Activated T-cell treated with anti-CD3 and anti-CD28 coated beads for 4 hours (primary cell): ENCODE measurements around the gene SH3RF1.

Source experiments
- DNase-seq: peaks from one replicate; pipeline ENCODE4 v3.0.0-alpha.2; 2020

Gene SH3RF1

DNA sequence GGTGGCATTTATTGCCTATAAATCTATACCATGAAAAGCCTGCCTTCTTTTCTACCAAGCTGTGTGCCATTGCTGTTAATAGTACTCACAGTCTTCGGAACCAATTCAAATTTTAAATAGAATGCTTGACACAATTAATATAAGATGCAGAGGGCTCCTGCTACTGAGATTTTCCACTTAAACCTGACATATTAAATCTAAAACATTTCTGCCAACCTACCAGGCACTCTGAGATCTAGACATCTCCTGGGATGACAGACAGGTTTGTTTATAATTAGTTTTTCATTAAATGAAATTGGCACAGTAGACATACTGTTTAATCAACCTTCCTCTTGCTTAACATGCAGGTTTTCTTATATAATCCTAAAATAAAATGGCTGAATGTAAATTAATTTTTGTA is 143.4 kb downstream of the SH3RF1 start:
- no peak for DNase-seq

- no peak for DNase-seq
Observed at GRCh38 chr4:169124661-169125060, 146.1 kb downstream of the SH3RF1 start.

- no peak for DNase-seq
Observed at GRCh38 chr4:169122422-169122821, 148.3 kb downstream of the SH3RF1 start.

- DNase-seq = no peak
Observed at GRCh38 chr4:169121861-169122382, 148.8 kb downstream of the SH3RF1 start.

DNA sequence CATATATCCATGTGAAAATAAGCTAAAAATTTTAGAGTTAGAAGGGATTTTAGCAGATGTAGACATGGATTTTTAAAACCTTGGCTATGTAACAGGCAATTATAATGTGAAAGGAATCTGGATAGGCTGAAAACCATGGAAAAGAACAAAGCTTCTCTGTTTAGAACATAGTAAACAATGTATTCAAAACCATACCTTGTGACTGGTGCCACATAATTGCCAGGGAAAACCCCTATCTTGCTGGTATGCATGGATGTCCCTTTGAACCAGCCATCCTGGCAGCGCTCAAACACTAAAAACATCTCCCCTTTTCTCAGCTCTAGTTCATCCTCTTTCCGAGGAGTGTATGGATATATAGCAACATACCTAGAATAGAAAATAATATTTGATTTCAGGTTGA is 150.1 kb downstream of the SH3RF1 start:
- no peak for DNase-seq

- DNase-seq = no peak
Observed at GRCh38 chr4:169119536-169119935, 151.2 kb downstream of the SH3RF1 start.

- no peak for DNase-seq
Observed at GRCh38 chr4:169117591-169118081, 153.1 kb downstream of the SH3RF1 start.

DNA sequence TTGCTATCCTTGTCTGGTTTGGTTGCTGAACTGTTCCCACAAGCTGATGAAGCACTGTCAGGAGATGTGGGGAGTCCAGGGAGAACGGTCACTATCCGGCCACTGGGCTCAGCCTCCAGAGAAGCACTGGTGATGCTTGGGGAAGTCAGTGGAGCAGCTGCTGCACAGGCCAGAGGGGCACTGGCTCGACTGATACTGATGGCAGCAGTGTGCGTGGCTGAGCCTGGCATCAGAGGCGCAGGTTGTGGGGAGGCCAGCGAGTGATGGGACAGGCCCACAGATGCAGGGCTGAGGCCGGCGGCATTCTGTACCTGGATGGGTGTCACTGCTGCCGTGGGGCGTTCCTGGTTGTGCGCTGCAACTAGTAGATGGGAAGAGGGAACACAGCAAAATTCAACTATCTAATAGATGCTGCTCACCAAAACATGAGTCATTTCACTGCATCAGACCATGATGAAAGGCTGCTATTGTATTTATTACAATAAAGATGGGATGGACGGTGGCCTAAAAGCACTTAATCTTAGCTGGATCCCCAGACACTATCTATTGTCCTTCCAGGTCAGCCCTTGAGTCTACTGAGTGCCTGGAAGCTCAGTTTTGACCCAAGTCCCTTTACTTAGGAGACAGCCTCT is 154.4 kb downstream of the SH3RF1 start:
- DNase-seq = no peak

- DNase-seq = no peak
Observed at GRCh38 chr4:169115897-169116254, 154.9 kb downstream of the SH3RF1 start.

DNA sequence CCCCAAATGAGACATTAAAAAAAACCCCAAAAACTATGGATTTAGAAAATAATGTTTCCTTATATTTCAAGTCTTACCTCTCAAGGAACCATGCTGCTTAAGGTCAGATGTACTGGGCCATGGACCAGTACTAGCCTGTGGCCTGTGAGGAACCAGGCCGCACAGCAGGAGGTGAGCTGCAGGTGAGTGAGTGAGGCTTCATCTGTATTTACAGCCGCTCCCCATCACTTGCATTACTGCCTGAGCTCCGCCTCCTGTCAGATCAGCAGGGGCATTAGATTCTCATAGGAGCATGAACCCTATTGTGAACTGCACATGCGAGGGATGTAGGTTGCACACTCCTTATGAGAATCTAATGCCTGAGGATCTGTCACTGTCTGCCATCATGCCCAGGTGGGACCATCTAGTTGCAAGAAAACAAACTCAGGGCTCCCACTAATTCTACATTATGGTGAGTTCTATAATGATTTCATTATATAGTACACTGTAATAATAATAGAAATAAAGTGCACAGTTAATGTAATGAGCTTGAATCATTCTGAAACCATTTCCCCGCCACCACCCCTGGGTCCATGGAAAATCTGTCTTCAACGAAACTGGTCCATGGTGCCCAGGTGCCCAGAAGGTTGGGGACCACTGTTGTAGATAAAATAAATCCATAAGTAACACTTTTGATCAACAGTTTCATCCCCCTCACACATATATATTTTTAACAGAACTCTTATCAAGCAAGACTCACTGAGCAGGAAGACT is 155.4 kb downstream of the SH3RF1 start:
- no peak for DNase-seq

GRCh38 chr4:169114341-169114974 is 156.3 kb downstream of the SH3RF1 start:
- DNase-seq = no peak

DNA sequence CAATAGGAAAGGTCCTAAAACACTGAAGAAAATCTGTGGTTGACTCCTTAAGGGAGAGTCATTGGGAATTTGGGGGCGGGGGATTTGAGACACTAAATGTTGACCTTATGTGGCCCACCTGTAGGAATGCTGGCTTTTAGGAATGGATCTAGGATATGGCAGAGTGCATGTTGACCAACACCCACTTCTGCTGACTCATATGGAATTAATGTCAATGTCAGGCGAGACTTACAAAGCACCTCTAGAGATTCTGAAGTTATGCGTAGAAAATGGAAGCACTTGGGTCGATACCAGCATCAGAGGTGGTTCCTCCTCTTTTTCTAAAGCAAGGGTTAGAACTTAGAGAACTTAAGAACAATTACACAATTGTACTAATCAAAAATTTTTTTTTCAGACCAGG is 160.1 kb downstream of the SH3RF1 start:
- no peak for DNase-seq

DNA sequence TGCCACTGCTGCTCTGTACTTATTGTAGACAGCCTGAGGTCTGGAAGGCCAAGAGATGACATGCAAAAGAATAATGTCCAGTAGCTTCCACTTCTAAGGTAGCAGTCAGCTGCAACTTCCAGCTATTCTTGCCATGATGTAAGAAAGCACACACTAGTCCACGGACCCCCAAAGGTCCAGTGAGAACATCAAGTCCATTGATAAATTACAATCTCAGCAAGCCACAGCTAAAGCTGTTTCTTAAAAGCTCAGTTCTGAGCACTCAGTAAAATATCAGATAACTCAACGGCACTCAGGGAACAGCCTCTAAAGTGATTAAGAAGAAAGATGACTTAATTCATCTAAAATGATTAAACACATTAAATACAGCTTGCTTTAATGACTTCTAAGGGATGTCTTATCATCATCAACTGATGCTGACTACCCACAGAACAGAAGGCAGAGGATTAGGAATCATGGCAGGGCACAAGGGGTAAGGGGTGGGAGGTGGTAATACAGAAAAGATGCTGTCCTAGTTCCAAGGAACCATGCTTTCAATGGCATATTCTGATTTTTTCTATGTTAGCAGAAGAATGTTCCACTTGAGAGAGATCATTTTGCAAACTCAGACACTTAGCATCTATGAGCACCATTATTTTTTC is 161.6 kb downstream of the SH3RF1 start:
- DNase-seq = no peak

DNA sequence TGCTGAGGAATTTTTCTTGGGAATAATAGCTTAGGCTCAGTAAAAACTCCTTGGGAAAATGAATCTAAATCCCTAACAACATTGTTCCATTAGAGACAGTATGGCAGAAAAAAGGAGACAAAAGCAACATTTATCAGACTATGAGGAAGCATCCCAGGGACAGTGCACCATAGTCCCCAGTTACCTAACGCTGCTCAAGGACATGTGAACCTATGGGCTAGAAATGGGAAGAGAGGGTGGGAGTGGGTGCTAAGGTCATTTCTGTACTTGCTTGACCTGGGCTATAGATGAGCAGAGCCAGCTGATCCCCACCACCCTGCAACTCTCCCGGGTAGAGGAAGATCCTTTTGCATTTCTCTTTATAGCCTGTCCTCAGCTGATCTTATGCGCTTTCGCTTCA is 162.5 kb downstream of the SH3RF1 start:
- DNase-seq = no peak

- no peak for DNase-seq
Observed at GRCh38 chr4:169107528-169107927, 163.2 kb downstream of the SH3RF1 start.

DNA sequence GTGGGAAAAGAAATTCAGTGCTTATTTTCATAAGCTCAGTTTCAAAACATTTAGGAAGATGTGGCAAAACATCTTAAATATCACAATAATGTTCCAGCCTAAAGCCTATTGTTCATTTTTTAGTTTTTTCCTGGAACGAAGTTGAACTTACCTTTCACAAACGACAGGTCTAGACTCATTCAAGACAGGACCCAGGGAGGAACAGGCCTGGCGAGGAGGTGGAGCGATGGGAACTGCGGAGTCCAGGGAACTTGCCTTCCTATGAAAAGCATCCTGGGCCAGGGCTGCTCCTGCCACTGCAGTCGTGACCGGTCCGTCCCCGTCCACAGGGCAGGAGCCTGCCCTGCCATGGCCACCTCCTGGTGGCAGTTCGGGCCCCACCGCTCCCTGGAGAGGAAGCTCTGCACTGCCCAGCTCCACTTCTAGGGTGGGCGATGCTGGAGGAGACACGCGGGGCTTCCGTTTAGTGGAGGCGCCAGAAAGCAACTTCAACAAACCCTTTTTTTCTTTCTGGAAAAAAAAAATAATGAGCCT is 164.0 kb downstream of the SH3RF1 start:
- DNase-seq = no peak

- DNase-seq = no peak
Observed at GRCh38 chr4:169105620-169106019, 165.1 kb downstream of the SH3RF1 start.

- no peak for DNase-seq
Observed at GRCh38 chr4:169103966-169104412, 166.8 kb downstream of the SH3RF1 start.

GRCh38 chr4:169102026-169102425 is 168.7 kb downstream of the SH3RF1 start:
- no peak for DNase-seq

GRCh38 chr4:169100670-169101101 is 170.1 kb downstream of the SH3RF1 start:
- no peak for DNase-seq

DNA sequence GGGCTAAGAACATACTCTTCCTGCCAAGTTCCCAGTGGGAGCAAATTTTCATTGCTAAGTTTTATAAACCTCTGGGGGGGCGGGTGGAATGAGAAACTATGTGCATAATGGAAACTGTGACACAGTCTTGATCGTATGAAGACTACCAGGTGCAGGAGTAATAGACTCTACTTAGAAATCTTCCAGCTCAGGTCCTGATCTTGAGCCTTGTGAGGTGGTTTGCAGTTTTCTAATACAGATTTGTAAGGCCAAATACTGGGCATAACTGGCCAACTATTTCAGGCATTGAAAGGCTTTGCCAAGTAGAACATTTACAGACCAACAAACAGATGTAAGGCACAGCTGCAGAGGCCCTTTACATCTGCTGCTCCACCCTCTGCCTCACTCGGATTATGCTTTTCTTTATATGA is 171.0 kb downstream of the SH3RF1 start:
- DNase-seq = no peak

- no peak for DNase-seq
Observed at GRCh38 chr4:169098969-169099690, 171.6 kb downstream of the SH3RF1 start.
